ENCODE data around the gene PLA2G2C. TPM values are rescaled to one million over a fixed set of nuclear protein-coding genes. Genes with fewer than 3 reads are reported as not detected.

Gene PLA2G2C
- total RNA-seq, 1 experiment from 2014 or later, result not detected

- TF ChIP-seq NFYB (CRISPR knock-in tag; conservative IDR thresholded peaks at IDR 0.05; ENCODE audit: low read depth), result no peak
- no peak for TF ChIP-seq ZNF317 (CRISPR knock-in tag; IDR thresholded peaks at IDR 0.05; ENCODE audit: borderline replicate concordance, low read depth)
- no peak for TF ChIP-seq TP53 (CRISPR knock-in tag; IDR thresholded peaks at IDR 0.05)
- TF ChIP-seq ZNF532 (CRISPR knock-in tag; IDR thresholded peaks at IDR 0.05; ENCODE audit: borderline replicate concordance), result no peak
- no peak for TF ChIP-seq AFF4 (CRISPR knock-in tag; IDR thresholded peaks at IDR 0.05; ENCODE audit: borderline replicate concordance)
- no peak for TF ChIP-seq ZNF396 (CRISPR knock-in tag; IDR thresholded peaks at IDR 0.05; ENCODE audit: borderline replicate concordance)
- no peak for TF ChIP-seq TCF7 (CRISPR knock-in tag; IDR thresholded peaks at IDR 0.05; ENCODE audit: low read depth)
- TF ChIP-seq ZNF263 (CRISPR knock-in tag; IDR thresholded peaks at IDR 0.05; ENCODE audit: low read depth), result no peak
- H3K4me1 Mint-ChIP-seq, result peaks cover 24% of the 10 kb centered on the region
- H3K36me3 Mint-ChIP-seq, result no peaks in the 10 kb centered on the region
- H3K9me3 Mint-ChIP-seq, result peaks cover 14% of the 10 kb centered on the region
- ChIA-PET CTCF (interaction anchor here (1.2 to 1.3 kb wide), 3 partner anchors 11 to 29 kb away, joined by 3 to 5 read pairs (median 5); no protein-coding TSS in a partner anchor), POLR2A (no interaction called here)
- H3K4me3 Mint-ChIP-seq, result no peak overlapping the region
- no peak overlapping the region for H3K27ac Mint-ChIP-seq
- ATAC-seq (no peak), DNase-seq (ENCODE audit: low spot score) (no peak)
- H3K27me3 Mint-ChIP-seq (ENCODE audit: low read depth), result peaks cover 59% of the 10 kb centered on the region
These were observed 2.6 kb downstream of the PLA2G2C start for GRCh38 chr1:20183616-20184271.

GRCh38 chr1:20183035-20183434, 3.3 kb downstream of the PLA2G2C start:
- Mint-ChIP-seq H3K9me3 (peaks cover 14% of the 10 kb centered on the region), H3K27ac (no peak overlapping the region), H3K27me3 (ENCODE audit: low read depth) (peaks cover 58% of the 10 kb centered on the region), H3K4me1 (peaks cover 23% of the 10 kb centered on the region), H3K4me3 (no peak overlapping the region), H3K36me3 (no peaks in the 10 kb centered on the region)
- no peak for ATAC-seq
- DNase-seq (ENCODE audit: low spot score), result no peak
- POLR2A ChIA-PET, result no interaction called here
- CTCF ChIA-PET, result interaction anchor here (1.2 to 1.3 kb wide), 3 partner anchors 12 to 30 kb away, joined by 3 to 5 read pairs (median 5); no protein-coding TSS in a partner anchor
- TF ChIP-seq CDX4 (CRISPR knock-in tag; IDR thresholded peaks at IDR 0.05; ENCODE audit: borderline replicate concordance) (no peak), MLX (CRISPR knock-in tag; IDR thresholded peaks at IDR 0.05) (no peak), FOXK1 (CRISPR knock-in tag; IDR thresholded peaks at IDR 0.05) (no peak), ATF6 (CRISPR knock-in tag; IDR thresholded peaks at IDR 0.05) (no peak), ZNF416 (CRISPR knock-in tag; IDR thresholded peaks at IDR 0.05) (no peak), PRDM15 (CRISPR knock-in tag; IDR thresholded peaks at IDR 0.05) (no peak), ZNF232 (CRISPR knock-in tag; IDR thresholded peaks at IDR 0.05) (no peak), USF1 (CRISPR knock-in tag; IDR thresholded peaks at IDR 0.05) (no peak), ZNF138 (CRISPR knock-in tag; conservative IDR thresholded peaks at IDR 0.05) (no peak)

Measured in WTC11 (cell line).